ENCODE measurements around the gene ZMIZ1.

- TF ChIP-seq CTCF (conservative IDR thresholded peaks at IDR 0.05; ENCODE audit: low read length) (no peak), EZH2phosphoT487 (IDR thresholded peaks at IDR 0.05; ENCODE audit: borderline replicate concordance) (no peak)
Measured at GRCh38 chr10:79116801-79117723, 48.3 kb downstream of the ZMIZ1 start.

Data from Loucy (cell line).